Activated T-helper 1 cell treated with Interleukin-2 at 50 U/mL for 16 hours (primary cell): ENCODE data around the gene FAM90A1.
"Not testable (repeated sequence)": the region's sequence is repeated elsewhere in the genome, so short reads cannot be mapped to it uniquely, and the experiment has no call there.

Experiments
- DNase-seq: peaks from one replicate; pipeline ENCODE4 v3.0.0-alpha.2; 2020; ENCODE audit warnings: low read depth

Gene FAM90A1

DNA sequence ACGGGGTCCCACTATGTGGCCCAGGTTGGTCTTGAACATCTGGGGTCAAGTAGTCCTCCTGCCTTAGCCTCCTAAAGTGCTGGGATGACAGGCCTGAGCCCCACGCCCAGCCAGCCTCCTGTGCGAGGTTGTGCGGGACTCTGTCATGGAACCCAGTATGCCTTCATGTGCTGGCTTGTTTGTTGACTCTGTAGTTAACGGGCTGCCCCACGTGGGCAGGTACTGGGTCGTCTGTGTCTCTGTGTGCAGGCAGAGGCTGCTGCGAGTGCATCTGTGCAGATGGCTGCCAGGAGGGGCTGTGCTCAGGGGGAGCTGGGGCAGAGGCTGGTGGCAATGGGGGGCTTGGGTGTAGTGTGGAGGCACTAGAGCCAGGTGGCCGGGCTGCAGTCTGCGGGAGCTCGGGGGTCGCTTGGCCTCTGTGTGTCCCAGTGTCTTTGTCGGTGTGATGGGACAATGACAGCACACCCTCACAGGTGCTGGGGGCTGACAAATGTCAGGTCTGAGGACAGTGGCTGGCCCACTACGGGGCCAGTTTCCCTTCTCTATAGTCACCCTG lies 6.0 kb upstream of the FAM90A1 start:
- DNase-seq = not testable (repeated sequence)

DNA sequence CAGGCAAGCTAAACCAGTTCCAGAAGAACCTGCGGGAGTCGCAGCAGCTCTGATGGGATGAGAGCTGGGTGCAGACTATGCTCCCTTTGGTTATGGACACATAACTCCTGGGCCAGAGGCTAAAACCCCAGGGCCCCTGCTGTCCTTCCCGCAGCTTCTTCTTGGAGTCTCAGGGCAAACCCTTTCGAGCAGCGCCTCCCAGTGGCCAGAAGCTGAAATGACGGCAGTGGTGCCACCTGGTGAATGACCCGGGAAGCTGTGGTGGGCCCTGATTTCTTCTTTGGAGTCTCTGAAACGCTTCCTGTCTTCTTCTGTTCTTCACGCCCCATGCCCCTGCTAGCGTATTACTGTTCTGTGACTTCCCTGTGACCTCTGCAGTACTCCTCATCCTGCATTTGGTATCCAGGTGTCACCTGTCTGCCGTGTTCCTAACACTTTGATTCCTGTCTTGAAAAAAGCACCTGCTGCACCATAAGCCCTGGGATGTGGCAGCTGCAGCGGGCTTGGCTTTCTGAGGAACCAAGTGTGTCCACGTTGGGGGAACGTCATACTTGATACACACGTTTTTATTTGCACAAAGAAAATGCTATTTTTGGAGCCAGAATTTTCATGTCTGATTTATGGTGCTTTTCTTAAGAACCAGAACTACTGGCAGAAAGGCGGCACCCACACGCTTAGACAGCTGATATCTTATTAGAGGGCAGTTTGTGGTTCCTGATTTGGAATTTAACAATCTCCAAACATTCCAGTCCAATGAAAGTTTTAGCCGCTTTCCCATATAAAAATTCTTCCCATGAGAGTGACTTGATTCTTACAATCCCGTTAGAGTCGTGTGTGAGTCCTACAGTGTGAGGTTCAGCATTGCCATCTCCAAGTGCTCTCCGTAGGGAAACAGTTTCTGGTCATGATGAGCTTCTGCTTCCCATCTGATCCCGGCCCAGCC lies 4.5 kb upstream of the FAM90A1 start:
- DNase-seq = peak; percentile 60

DNA sequence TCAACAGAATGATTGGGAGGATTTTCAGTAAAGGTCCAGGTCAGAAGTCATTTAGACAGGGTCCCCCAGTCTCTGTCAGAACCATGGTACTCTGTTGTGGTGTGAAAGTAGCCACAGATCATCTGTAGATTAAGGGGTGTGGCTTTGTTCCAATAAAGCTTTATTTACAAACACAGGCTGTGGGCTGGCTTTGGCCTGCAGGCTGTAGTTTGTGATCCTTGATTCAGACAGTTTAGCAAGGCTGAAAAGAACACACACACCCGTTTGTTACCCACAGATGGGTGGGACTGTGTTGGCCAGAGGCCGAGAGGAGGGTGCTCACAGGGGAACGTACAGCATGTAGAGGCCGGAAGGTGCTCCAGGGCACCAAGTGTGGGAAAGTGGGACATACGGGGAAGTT lies 3.6 kb upstream of the FAM90A1 start:
- DNase-seq = not testable (repeated sequence)

GRCh38 chr12:8229486-8229885 lies 2.1 kb upstream of the FAM90A1 start:
- DNase-seq = not testable (repeated sequence)

DNA sequence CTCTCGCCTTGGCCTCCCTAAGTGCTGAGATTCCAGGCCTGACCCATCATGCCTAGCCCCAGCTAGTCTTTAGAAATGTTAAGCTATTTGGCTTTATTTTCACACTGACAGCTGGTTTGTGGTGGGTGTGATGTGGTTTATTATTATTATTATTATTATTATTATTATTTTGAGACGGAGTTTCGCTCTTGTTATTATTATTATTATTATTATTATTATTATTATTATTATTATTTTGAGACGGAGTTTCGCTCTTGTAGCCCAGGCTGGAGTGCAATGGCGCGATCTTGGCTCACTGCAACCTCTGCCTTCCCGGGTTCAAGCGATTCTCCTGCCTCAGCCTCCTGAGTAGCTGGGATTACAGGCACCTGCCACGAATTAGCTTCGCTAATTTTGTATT lies 1.2 kb upstream of the FAM90A1 start:
- not testable (repeated sequence) for DNase-seq

- not testable (repeated sequence) for DNase-seq
Measured at GRCh38 chr12:8227732-8228077, 287 bp upstream of the FAM90A1 start.

GRCh38 chr12:8226355-8226754 lies 1.1 kb downstream of the FAM90A1 start:
- no peak for DNase-seq

DNA sequence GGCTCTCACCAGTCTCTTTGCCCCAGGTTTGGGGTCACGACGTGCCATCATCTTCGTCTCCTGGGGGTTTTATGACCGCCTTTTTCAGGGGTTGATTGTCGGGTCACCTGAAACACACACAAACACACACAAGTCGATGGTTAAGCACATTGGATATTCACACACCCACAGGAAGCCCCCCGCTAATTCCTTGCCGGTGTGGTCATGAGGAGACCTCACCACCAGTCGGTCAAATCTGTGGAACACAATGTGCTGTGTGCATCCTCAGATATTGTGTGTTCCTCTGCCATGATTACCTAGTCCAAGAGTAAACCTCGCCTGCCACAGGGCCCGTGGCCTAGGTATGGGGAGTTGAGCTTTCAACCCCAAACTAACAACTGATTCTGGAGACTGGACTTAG lies 2.6 kb downstream of the FAM90A1 start:
- not testable (repeated sequence) for DNase-seq

DNA sequence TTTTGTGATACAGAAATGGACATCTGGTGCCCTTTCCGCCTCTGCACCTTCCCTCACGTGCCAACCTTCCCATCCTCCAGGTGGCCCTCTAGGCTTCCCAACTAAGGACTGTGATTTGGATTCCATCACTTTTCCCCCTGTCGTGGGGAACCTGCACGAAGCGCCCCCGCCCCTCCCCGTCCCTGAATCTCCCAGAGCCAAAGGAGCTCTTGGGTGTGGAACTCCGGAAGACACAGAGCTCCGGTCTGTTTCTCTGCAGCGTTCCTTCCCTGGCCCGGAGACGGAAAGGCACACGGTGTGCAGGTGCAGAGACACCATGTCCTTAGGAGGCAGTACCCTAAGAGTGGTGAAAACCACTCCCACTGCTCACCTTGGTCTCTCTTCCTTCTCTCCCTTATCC lies 3.8 kb downstream of the FAM90A1 start:
- not testable (repeated sequence) for DNase-seq

DNA sequence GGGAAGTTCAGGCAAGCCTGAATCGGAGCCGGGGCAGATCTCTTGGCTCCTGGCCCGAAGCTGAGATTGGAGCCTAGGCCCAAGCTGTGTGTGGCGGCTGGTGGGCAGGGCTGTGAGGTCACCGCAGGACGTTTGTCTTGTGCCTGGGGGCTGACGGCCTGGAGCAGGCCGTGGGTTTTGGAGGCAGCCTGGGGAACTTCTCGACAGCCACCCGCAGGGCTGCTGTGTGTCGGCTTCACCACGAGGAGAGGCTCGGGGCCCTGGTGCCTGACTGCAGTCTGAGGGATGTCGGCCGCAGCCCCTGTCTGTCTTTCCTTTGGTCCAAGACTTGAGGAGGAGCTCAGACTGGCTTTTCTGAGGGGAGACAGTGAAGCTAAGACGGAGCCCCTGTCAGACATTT lies 5.1 kb downstream of the FAM90A1 start:
- not testable (repeated sequence) for DNase-seq

DNA sequence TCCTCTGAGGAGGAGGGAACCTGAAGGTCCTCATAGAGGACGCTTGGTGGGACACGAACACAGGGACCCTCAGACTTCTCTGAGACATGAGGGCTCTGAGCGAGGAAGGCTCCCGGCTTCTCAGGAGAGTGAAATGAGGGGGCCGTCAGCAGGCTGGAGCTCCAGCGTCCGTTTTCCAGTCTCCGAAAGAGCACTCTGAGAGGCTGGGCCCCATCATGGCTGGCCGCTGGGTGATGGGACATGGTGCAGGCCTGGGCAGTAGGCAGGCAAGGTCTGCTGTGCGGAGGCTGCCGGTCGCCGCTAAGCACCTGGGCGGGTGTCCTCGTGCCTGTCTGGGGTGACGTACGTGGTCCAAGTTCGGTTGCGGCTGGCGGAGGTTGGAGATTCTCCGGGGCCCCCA lies 5.6 kb downstream of the FAM90A1 start:
- not testable (repeated sequence) for DNase-seq

GRCh38 chr12:8221375-8221774 lies 6.0 kb downstream of the FAM90A1 start:
- DNase-seq = not testable (repeated sequence)

DNA sequence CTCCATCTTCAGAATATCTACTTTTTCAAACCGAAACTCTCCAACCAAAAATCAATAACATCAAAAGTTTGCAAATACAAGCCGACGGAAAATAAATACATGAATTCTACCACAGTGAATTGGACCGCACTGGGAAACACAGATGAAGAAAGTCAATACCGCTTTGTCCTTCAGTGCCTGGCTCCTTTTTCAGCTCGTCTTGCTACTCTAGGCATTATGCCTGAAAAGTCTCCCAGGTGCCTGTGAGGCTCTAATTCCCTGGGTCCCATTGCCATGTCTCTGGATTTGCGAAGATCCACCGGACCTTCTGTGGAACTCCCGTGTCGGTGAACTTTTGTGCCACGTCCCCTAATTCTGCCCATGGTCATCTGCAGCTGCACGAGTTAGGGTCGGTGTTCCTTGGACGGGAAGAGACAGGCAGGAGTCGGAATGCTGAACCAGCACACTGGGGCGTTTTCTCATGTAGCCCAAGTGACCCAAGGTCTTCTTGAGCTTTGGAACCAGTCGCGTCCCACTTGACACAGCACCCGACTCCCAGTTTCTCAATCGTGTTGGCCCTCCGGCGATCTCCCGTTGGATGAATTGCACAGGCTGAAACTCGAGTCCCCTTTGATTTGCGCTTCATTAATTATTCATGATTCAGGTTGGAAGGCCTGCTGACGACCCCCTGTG lies 8.6 kb downstream of the FAM90A1 start:
- DNase-seq = not testable (repeated sequence)

GRCh38 chr12:8197685-8198308 lies 29.6 kb downstream of the FAM90A1 start:
- not testable (repeated sequence) for DNase-seq

DNA sequence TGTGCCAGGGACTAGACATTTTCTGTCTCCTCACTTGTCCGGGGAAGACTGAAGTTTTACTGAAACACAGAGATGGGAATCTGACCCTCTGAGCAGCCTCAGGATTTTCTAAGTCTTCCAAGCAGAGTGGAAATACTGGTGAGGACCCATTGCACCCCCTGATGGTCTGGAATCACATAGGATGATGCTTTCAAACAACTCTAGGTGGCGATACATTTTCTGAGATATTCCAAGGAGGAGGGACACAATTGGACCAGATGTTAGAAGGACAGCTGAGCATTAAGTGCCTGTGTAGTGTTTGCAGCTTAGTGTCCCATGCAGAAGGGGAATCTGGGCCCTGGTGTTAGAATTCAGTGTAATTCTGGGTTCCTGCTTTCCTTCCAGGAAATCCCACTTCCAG lies 39.3 kb downstream of the FAM90A1 start:
- not testable (repeated sequence) for DNase-seq

DNA sequence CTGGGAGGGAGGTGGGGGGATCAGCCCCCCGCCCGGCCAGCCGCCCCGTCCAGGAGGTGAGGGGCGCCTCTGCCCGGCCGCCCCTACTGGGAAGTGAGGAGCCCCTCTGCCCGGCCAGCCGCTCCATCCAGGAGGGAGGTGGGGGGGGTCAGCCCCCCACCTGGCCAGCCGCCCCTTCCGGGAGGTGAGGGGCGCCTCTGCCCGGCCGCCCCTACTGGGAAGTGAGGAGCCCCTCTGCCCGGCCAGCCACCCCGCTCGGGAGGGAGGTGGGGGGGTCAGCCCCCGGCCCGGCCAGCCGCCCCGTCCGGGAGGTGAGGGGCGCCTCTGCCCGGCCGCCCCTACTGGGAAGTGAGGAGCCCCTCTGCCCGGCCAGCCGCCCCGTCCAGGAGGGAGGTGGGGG lies 43.2 kb downstream of the FAM90A1 start:
- not testable (repeated sequence) for DNase-seq

GRCh38 chr12:8183346-8183745 lies 44.1 kb downstream of the FAM90A1 start:
- DNase-seq = not testable (repeated sequence)

GRCh38 chr12:8182923-8183322 lies 44.5 kb downstream of the FAM90A1 start:
- not testable (repeated sequence) for DNase-seq

- DNase-seq = not testable (repeated sequence)
Measured at GRCh38 chr12:8181271-8181670, 46.1 kb downstream of the FAM90A1 start.

- DNase-seq = peak; percentile 70
Measured at GRCh38 chr12:8179989-8180585, 47.3 kb downstream of the FAM90A1 start.

- DNase-seq = not testable (repeated sequence)
Measured at GRCh38 chr12:8172911-8173310, 54.5 kb downstream of the FAM90A1 start.
